ENCODE measurements around the gene LLGL2.

Gene LLGL2

GRCh38 chr17:75500419-75501216 is 24.9 kb upstream of the LLGL2 start:
- no peak overlapping the region for H3K27ac ChIP-seq
- no peak for TF ChIP-seq ZFX (IDR thresholded peaks at IDR 0.05; ENCODE audit: borderline replicate concordance)
- no peak for TF ChIP-seq CTCF (IDR thresholded peaks at IDR 0.05)

GRCh38 chr17:75501378-75502071 is 24.0 kb upstream of the LLGL2 start:
- no peak for TF ChIP-seq CTCF (IDR thresholded peaks at IDR 0.05)
- no peak for TF ChIP-seq ZFX (IDR thresholded peaks at IDR 0.05; ENCODE audit: borderline replicate concordance)
- H3K27ac ChIP-seq, result no peak overlapping the region

- no peak overlapping the region for H3K27ac ChIP-seq
- no peak for TF ChIP-seq CTCF (IDR thresholded peaks at IDR 0.05)
- TF ChIP-seq ZFX (IDR thresholded peaks at IDR 0.05; ENCODE audit: borderline replicate concordance), result no peak
These were observed 23.3 kb upstream of the LLGL2 start for GRCh38 chr17:75502072-75502720.

- H3K27ac ChIP-seq, result no peak overlapping the region
- TF ChIP-seq CTCF (IDR thresholded peaks at IDR 0.05) (no peak), ZFX (IDR thresholded peaks at IDR 0.05; ENCODE audit: borderline replicate concordance) (no peak)
These were observed 22.7 kb upstream of the LLGL2 start for GRCh38 chr17:75502721-75503329.

GRCh38 chr17:75503337-75503950 is 22.1 kb upstream of the LLGL2 start:
- no peak overlapping the region for H3K27ac ChIP-seq
- no peak for TF ChIP-seq CTCF (IDR thresholded peaks at IDR 0.05)
- TF ChIP-seq ZFX (IDR thresholded peaks at IDR 0.05; ENCODE audit: borderline replicate concordance), result no peak

- H3K27ac ChIP-seq, result no peak overlapping the region
- no peak for TF ChIP-seq ZFX (IDR thresholded peaks at IDR 0.05; ENCODE audit: borderline replicate concordance)
- no peak for TF ChIP-seq CTCF (IDR thresholded peaks at IDR 0.05)
These were observed 21.5 kb upstream of the LLGL2 start for GRCh38 chr17:75503976-75504346.

Measured in 22Rv1 (cell line).